HL-60/S4 treated with retinoic acid at 250 ng/mL for 4 days and 3 days (cell line): ENCODE results near the gene FOXRED2.
"Not testable (repeated sequence)": the region's sequence is repeated elsewhere in the genome, so short reads cannot be mapped to it uniquely, and the experiment has no call there.

ENCODE experiments used
- in situ Hi-C: fragments of 300-500 bp; cut with MboI; formaldehyde crosslinking; loops from 2 replicates; pipeline ENCODE4 v1.7.0; 2022; ENCODE audit warnings: low sequenced_read_pairs

Gene FOXRED2

GRCh38 chr22:36453855-36454378, 52.9 kb downstream of the FOXRED2 start:
- in situ Hi-C loops = no loop called here

- in situ Hi-C loops = not testable (repeated sequence)
These were observed 53.7 kb downstream of the FOXRED2 start for GRCh38 chr22:36452978-36453607.

- in situ Hi-C loops = no loop called here
These were observed 54.4 kb downstream of the FOXRED2 start for GRCh38 chr22:36452250-36452977.

GRCh38 chr22:36450923-36451322, 55.9 kb downstream of the FOXRED2 start:
- in situ Hi-C loops = not testable (repeated sequence)

GRCh38 chr22:36449596-36450175, 57.2 kb downstream of the FOXRED2 start:
- in situ Hi-C loops = no loop called here

GRCh38 chr22:36447632-36448031, 59.2 kb downstream of the FOXRED2 start:
- in situ Hi-C loops = no loop called here

GRCh38 chr22:36445158-36445668, 61.6 kb downstream of the FOXRED2 start:
- in situ Hi-C loops = no loop called here

GRCh38 chr22:36443198-36443770, 63.6 kb downstream of the FOXRED2 start:
- in situ Hi-C loops = no loop called here

GRCh38 chr22:36442506-36443197, 64.2 kb downstream of the FOXRED2 start:
- in situ Hi-C loops = no loop called here

GRCh38 chr22:36440429-36441002, 66.3 kb downstream of the FOXRED2 start:
- in situ Hi-C loops = no loop called here

- in situ Hi-C loops = no loop called here
These were observed 67.2 kb downstream of the FOXRED2 start for GRCh38 chr22:36439481-36440271.
